Lung microvascular endothelial cell (primary cell): ENCODE results near the gene SEPTIN10. TPM values are rescaled to one million over a fixed set of nuclear protein-coding genes. Genes with fewer than 3 reads are reported as not detected.
A peak's percentile ranks its signal among the peaks of the same experiment; 100 is the strongest.
"Not testable (repeated sequence)": the region's sequence is repeated elsewhere in the genome, so short reads cannot be mapped to it uniquely, and the experiment has no call there.

Experiments used
- DNase-seq, 2 donors: peaks; one replicate each; pipeline versions ENCODE4 v3.0.0 to v3.0.0-alpha.2; 2010; ENCODE audit warnings: low read depth in 2 of 2
- total RNA-seq: library from RNA; depleted of rRNA; stranded (reverse); fragments of >200 nt; gene quantifications from 2 replicates; pipeline ENCODE4 v1.2.1, GENCODE V29; 2014

SEPTIN10 gene
- total RNA-seq, 1 donor from 2014 or later: 115 TPM

DNA sequence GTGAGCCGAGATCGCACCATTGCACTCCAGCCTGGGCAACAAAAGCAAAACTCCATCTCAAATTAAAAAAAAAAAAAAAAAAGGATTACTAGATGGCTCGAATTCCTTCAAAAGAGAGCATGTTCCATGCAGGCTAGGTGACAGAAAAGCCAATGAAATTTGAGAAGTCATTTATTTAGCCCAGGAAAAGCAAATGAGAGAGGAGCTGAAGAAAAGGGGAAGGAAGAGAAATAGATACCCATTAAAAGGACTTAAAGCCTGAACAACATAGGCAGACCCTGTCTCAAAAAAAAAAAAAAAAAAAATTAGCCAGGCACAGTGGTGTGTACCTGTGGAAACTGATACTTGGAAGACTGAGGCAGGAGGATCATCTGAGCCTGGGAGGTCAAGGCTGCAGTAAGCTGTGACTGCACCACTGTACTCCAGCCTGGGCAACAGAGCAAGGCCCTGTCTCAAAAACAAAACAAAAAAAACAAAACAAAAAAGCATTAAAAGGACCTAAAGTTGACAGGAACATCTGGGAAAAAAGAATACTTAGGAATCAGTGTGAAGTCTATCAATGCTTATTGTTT is 11.1 kb downstream of the SEPTIN10 start:
- no peak for DNase-seq

DNA sequence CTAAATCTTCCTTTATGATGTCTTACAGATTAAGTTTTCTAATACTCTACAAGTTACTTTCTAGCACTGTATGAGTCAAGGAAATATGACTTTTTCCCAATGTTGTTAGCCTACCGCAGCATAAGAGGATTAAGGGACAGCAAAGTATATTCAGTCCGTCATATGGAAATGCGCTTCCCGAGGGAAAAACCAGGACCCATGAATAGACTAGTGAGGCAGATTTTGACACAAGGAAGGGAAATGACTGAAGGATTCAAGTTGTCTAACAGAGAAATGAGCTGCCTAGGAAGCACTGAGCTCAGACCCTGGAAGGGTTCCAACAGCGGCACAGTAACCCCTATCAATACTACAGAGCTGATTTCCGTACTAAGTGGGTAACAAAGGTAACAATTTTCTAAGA is 12.0 kb downstream of the SEPTIN10 start:
- peak; percentile 52 to 88 for DNase-seq

DNA sequence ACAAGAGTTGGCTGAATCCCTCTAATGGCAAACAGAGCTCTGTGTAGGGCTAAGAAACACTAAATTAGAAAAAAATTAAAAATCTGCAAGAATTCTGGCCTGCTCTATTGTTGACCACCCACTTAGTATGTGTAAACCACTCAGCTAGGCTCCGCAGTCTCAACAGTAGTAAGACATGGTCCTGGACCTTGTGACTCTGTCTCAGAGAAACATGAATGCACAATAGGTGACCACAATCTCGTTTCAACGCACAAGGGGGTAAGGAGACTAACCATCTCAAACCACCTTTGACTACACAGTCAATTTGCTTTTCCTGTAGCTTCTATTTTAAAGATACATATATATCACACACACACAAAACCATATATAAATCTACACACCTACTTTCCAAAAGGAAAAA is 16.5 kb downstream of the SEPTIN10 start:
- no peak for DNase-seq

DNA sequence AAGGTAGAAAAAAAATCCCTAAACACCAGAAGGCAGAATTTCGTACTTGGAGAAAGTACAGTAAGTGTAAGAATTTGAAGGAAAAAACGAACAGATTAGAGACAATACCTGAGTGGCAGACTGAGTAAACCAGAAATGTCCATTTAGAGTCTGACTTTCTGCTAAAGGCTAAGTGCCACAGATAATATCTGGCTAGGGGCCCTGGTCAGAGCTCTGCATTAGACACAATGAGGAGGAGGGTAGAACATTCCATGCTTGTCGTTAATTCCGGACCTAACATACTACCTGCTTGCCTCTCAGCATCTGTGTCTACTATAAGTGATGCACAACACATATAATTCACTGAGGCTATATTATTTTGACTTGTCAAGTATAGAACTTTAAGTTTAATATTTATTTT is 18.1 kb downstream of the SEPTIN10 start:
- no peak for DNase-seq

DNA sequence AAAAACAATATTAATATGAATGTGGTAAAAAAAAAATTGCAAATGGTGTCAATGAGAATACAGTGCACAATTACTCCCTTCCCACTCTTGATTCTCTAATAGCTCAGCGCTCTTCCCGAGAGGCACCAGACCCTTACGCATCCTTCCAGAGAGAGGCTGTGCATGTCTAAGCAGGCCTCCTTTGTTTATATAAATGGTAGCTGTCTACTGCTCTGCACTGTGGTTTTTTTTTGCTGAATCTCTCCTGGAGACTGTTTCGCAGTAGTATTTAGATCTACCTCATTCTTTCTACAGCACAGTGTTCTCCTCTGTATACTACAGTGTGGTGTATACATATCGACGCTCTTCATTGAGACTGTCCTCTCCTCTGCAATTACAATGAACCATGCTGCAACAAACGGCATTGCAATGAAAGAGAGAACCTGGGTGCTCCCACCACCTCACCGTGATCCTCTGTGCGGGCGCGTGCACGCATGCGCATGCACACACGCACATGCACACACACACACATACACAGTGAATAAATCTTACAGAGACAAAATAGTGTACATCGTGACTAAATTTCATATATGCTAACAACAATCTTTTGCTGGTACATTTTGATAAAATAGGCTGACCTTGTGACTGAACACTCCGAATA is 19.4 kb downstream of the SEPTIN10 start:
- no peak for DNase-seq

DNA sequence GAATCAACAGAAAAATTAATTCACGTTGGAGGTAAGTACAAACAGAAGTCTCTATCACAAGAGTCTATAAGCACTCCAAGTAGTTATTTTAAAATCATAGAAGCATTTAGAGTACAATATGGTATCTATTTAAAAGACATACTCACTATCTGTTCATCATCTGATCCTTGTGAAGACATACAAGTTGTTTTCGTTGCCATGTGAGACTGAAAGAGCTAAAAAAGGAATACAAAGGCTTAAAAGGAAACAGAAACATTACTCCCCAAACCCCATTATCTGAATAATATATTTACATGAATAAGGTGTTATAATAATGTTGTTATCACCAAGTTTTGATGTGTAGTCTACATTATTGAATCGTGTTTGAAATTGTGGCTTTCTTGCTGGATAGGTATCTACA is 20.9 kb downstream of the SEPTIN10 start:
- DNase-seq: no peak

DNA sequence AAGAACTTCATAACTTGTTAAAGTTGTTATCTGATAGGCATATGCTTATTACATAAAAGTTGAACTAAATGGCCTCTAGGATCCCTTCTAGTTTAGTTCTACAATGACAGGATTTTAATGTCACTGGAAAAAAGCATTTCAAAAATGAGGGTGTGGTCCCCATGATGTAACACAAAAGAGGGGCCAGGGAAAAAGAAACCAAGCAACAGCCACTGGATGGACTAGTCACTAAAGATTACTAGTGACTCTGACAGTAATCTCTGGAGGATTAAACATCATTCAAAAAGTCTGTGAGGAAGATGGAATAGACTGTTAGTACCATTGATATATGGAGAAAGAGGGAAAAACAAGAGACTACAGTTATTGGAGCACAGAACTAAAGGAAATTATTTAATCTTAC is 22.6 kb downstream of the SEPTIN10 start:
- DNase-seq: no peak

DNA sequence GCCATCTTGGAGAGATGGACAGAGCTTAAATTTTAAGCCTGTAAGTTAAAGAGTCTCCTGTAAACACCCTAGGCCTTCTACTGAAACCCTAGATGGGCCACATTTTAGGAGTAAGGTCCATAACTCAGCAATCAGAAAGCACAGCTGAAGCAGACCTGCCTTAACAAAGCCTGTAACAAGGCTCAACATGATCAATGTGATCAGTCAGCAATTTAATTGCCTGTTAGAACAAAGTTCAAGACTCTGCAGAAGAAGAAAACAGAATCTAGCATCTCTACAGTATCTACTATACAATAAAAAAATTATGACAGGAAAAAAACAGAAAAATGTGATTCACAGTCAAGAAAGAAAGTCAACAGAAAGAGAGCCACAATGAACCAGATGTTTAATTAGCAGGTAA is 27.1 kb downstream of the SEPTIN10 start:
- DNase-seq: no peak

DNA sequence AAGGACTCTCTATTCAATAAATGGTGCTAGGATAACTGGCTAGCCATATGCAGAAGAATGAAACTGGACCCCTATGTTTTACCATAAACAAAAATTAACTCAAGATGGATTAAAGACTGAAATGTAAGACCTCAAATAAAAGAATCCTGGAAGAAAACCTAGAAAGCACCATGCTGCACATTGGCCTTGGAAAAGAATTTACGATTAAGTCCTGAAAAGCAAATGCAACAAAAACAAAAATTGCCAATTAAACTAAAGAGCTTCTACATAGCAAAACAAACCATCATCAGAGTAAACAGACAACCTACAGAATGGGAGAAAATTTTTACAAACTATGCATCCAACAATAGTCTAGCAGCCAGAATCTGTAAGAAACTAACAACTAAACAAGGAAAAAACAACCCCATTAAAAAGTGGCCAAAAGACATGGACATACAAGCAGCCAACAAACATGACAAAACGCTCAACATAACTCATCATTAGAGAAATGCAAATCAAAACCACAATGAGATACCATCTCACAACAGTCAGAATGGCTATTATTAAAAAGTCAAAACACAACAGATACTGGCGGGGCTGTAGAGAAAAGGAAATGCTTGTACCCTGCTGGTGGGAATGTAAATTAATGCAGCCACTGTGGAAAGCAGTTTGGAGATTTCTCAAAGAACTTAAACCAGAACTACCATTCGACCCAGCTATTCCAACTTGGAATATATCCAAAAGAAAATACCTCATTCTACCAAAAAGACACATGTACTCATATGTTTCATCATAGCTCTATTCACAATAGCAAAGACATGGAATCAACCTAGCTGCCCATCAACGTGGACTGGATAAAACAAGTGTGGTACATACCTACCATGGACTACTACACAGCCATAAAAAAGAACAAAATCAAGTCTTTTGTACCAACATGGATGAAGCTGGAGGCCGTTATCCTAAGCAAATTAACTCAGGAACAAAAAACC is 30.6 kb downstream of the SEPTIN10 start:
- peak in 1 of 2 donors; percentile 37 for DNase-seq

DNA sequence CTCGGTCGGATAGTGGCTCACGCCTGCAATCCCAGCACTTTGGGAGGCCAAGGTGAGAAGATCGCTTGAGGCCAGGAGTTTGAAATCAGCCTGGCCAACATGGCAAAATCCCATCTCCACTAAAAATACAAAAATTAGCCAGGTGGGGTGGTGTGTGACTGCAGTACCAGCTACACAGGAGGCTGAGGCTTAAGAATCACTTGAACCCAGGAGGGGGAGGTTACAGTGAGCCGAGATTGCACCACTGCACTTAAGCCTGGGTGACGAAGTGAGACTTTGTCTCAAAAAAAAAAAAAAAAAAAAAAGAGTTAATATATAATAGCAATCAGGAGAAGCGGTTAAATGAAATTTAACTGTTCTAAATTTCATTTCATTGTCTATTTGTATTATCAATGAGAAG is 36.1 kb downstream of the SEPTIN10 start:
- DNase-seq: not testable (repeated sequence)

DNA sequence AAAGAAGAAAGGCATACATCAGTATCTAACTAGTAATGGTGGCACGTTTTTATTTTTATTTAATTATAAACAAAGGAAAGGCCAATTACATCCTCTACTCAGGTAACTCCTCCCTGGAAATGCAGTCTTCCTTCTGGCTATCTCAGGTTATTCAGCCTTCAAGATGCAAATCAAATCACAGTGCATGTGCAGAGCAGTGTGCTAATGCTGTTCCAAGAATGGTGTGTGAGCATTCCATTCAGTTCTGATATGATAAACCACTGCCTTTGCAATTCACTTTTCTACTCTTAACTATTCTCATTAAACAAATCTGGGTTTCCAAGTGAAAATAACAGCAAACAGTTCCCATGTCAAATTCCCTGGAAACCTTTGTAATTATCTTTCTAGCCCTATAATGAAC is 38.4 kb downstream of the SEPTIN10 start:
- DNase-seq: no peak

DNA sequence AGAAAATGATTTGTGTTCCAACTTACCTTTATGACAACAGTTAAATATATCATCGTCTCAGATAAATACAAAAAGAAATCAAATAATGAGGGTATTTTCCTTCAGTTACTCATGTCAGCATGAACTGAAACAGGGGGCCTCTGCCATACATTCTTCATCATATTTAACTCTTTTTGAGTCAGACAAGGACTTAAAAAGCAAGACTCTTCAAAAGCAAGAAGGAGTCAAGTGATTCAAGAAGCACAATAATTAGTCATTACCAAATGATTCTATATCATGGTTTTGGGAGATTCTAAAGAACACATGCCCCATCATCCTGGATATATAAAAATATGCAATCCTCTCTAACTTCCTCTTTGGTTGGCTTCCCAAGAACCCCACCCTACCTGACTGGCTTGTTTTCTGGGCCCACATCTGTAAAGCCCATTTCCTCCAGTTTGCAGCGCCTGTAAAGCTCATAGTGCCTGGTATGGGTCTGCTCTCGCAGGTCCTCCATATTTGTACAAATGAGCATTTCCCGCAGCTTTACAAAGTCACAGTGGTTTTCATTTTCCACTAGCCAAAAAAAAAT is 49.7 kb downstream of the SEPTIN10 start:
- peak in 1 of 2 donors; percentile 26 for DNase-seq

DNA sequence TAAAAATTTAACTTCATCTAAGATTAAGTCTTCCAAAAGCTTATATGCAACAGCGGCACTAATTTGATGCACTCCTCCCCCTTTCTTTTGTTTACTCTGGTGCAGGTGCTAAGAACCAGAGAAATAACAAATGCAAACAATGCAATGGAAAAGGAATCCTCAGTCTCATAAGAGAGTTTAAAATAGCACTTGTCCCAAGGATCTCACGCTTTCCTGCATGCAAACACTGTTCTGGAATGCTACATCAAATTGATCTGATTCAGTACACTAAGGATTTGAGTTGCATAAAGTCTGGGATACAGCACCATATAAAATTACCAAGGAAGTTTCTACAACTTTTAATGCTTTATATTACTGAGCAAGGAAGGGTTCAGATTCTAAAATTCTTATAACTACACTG is 50.5 kb downstream of the SEPTIN10 start:
- no peak for DNase-seq

DNA sequence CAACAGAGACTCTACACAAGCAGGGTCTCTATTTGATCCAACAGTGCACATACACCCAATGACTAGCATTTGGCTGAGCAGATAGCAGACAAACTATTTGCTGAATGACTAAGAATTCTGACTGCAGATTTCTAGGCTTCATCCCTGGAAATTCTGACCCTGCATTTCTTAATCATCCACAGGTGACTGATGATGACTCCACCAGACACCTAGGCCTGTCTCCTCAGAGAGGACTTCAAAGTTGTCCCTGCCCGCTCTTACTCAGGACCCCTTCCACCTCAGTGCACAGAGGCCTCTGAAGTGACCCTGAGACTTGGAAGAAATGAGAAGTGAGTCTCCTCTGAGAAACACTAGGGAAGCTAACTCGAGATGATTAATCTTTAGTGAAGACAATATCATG is 51.3 kb downstream of the SEPTIN10 start:
- no peak for DNase-seq

DNA sequence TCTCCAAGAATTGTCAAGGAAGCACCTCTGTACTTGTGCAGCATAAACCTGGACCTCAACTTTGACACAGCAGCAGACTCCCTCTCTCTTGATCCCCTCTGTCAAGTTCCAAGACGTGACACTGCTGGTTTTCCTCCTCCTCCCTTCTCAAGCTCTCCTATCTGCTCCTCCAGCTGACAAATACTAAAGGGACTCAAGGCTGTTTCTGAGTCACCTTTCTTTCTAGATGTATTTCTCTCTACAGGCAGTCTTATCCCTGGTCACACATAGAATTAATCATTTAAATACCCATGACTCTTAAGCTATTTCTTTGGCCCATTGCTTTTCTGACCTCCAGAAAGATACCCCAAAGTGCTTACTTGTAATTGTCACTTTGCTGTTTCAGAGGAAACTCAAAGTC is 53.5 kb downstream of the SEPTIN10 start:
- peak in 1 of 2 donors; percentile 35 for DNase-seq

DNA sequence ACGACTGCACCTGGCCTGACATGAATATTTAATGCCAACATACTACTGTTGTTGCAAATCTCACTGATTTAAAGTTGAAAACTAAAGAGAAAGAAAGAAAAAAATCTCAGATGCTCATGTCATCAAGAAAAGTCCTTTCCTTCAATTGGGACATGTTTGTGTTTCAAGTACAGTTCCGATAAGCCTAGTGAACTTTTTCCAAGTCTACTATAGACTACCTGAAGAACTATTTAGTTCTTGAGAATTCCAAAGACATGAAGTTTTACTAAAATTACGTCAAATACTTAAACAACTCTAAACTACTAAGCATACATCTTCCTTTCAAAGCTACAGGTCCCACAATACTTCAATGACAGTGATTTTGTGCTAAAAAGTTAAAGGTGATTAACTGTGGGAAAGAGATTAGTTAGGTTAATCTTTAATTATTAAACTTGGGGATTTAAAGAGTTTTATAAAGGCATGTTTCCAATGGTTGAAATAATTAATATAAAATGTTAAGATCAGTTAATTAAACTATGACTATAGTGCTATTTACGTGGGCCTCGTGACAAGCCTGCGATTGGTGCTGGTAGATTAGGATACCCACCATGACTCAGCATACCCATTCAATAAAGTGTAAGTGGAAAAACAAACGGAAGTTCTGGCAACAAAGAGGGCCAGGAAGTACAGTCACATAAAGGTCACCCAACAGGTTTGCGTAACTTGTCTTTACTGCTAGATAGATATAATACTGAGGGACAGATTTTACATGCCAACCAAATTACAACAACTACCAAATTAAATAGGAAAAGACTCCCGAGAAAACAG is 55.5 kb downstream of the SEPTIN10 start:
- DNase-seq: peak; percentile 96 to 98

DNA sequence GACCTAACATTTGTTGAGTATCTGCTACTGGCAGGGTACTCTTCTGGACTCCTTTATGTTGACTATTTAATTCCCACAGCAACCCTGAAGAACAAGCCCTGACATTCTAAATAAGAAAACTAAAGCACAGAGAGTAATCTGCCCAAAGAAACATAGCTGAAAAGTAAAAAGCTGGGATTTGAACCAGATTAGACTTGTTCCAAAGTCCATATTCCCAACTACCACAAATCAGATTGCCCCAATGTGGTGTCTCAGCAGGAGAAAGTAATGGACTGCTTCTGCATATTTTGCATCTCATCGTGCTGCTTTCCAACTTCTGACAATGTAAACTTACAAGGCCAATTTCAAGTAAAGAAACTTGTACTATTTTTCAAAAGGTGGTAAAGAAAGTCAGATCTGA is 56.5 kb downstream of the SEPTIN10 start:
- DNase-seq: no peak

DNA sequence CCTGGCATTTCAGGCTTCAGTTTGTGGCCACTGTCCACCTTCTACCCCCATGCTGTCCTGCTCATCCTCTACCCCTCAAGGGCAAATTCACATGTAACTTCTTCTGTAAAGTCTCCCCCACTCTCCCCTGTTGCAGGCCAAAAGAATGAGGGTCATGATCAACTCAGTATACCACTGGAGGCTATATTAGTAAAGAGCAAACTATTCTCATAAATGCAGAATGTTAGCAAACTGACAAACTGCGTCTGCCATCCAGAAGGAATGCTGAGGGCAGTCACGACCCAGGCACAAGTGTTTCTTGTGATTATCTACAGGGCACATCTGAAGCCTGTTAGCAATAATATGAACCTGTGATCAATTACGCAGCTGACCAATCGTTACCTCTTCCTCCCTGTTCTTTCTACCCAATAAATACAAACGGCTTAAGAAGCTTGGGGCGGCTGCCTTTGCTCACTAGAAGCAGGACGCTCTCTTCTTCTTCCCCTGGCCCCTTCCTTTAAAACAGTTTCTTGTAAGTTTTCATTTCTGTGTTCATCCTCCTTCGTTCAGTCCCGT is 58.3 kb downstream of the SEPTIN10 start:
- no peak for DNase-seq

DNA sequence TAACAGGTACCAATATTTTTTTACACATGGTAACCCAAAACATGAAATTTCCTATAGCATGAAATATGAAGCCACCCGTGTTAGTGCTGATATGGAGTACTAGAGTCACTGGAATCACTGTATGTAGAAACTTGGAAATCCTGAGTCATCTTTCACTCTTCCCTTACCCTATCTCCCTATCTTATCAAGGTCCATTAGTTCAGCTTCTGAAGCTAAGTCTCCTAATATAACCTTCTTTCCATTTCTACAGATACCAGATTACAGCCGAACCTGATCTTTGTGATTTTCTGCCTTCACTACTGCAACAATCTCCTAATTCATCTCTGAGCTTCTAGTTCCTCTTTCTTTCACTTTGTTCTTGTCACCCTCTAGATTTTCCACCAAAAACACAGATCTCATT is 59.0 kb downstream of the SEPTIN10 start:
- no peak for DNase-seq

DNA sequence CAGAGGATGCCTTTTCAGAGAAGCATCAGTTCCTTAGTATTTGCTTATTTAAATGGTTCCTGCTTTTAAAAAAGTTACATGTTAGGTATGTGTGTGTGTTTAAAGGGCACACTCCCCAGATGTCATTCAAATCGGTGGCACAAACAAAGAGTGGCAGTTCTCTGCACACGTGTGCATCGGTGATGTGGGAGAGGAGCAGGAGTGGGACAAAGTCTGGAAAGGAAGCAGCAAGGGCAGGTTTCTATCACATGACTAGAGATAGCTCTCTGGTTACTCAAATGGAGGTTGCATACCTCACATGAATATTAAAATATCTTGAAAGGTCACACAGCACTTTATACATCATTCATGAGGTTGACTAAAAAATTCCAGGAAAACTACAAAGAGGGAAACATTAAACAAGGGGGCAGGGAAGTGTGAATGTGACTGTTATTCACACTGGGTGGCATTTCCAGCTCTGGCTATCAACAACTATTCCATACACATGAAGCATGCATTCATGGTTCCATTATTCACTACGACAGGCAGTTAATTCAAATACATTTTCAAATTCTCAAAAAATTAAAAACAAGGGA is 64.7 kb downstream of the SEPTIN10 start:
- no peak for DNase-seq

DNA sequence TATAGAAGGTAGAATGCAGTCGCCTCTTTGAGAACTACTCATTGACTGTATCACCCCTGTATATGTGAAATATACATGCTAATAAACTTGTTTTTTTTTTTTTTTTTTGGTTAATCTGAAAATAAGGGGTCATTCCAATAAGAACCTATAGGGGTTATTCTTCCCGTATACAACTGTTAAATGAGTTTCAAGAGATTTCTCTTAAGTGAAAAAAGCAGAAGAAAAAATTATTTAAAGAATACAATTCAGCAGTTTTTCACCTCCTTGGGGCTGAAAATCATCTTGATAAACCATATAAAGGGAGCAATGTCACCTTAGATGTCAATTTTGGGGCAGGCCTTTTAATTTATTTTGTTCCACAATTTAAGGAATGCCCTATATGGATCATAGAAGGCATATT is 66.5 kb downstream of the SEPTIN10 start:
- no peak for DNase-seq
